NCI-H1694 treated with DMSO at 0.1 percent for 48 hours (cell line): Measurements from ENCODE around the gene CEMP1.

Experiments used
- DNase-seq: peaks from one replicate; lab custom pipeline; 2025; lab: John Stamatoyannopoulos, UW

CEMP1 gene

GRCh38 chr16:2518823-2519710 lies 12.1 kb downstream of the CEMP1 start:
- DNase-seq, result no peak

DNA sequence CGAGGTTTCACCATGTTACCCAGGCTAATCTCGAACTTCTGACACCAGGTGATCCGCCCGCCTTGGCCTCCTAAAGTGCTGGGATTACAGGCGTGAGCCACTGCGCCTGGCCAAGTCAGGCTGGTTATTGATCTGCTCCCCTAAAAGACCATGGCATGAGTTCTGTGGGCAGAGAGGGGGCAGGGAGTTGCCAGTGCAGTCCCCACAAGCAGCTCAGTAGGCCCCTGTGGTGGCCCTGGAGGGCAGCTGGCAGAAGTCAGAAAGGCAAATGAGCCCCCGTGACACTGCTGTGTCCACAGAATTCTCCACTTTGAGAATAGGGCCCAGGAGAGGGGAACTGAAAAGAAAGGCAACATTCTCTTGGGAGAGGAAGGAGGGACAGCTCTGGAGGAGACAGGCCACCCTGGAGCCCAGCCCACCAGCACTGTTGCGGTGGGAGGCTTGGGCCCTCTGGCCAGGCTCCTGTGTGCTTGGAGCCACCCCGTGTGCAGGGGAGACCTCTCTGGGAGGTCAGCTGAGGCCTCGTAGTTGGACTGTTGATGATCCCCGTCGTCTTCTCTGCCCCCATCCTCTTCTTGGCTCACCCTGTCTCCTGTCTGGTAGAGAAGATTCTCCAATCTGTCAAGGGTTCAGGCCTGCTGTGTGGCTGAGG lies 13.1 kb downstream of the CEMP1 start:
- no peak for DNase-seq

- DNase-seq, result no peak
Measured at GRCh38 chr16:2516391-2517240, 14.6 kb downstream of the CEMP1 start.

GRCh38 chr16:2515180-2515851 lies 15.9 kb downstream of the CEMP1 start:
- DNase-seq, result no peak

DNA sequence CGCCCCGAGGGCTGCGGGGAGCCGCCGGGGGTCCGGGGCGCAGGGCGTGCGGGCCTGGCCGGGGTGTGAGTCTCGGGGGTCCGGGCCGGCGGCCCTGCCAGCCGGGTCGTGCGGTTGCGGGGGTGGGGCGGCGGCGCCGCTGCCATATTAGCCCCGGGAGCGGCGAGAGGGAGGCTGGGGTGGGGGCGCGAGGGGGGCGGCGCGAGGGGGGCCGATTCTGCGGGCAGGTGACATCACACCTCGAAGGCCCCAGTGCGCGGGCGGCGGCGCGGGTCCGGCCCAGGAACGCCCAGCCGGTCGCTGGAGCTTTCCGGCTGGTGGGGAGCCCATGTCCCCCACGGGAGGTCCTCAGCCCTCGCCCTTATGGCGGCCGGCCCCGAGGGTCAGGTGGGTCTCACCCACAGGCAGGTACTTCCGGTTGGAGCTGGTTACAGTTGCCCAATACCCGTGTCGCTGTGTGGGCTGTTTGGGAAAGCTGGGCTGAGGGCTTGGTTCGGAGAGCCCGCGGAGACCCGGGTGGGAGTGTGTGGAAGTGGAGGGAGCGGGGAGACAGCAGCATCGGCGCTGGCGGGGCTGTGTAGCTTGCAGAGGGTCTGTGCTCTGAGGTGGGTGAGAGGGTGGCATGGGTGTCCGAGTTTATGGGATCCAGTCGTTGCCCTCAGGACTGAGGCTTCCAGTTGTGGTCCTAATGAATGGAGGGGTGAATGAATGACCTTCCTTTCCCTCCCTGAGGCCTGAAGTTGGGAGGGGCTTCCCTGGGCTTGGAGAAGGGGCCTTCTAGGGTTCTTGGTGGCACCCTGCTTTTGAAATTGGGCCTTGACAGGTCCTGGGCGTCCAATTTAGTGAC lies 16.7 kb downstream of the CEMP1 start:
- no peak for DNase-seq

- peak; percentile 55 for DNase-seq
Measured at GRCh38 chr16:2513405-2514332, 17.5 kb downstream of the CEMP1 start, which contains the start of gene ATP6V0C. ATP6V0C (plus strand) TSS chr16:2513952; CDS start chr16:2514104, 152 bp downstream.

GRCh38 chr16:2512735-2513404 lies 18.3 kb downstream of the CEMP1 start:
- DNase-seq, result no peak

DNA sequence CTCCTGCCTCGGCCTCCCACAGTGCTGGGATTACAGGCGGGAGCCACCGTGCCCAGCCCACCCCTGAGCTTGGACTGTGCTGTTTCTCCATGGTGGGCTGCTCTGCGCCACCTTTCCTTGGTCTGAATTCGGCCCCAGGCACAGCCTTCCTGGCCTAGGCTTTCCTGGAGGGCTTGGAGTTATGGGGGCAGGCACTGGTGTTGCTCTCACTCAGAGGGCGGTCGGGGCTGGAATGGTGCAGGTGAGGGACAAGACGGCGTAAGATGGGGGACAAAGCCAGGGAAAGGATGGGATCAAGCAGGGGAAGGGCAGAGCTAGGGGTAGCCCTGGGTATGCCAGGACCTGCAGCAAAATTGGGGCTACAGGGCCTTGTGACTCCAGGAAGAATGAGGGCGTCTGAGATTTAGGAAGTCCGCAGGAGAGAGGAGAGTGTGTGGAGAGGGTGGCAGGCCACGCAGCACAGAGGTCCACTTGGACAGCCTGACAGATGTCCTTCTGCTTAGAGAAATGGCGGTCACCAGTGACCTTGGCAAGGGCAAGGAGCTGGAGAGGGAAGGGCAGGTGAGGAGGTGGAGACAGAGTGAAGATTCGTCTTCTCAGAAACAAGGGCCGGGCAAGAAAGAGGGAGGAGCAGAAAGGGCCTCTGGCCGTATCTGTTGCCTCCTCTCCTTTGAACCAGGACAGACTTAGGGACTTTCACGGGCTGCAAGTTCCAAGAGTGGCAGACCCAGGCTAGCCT lies 19.0 kb downstream of the CEMP1 start:
- no peak for DNase-seq

- no peak for DNase-seq
Measured at GRCh38 chr16:2511128-2511800, 19.9 kb downstream of the CEMP1 start.

DNA sequence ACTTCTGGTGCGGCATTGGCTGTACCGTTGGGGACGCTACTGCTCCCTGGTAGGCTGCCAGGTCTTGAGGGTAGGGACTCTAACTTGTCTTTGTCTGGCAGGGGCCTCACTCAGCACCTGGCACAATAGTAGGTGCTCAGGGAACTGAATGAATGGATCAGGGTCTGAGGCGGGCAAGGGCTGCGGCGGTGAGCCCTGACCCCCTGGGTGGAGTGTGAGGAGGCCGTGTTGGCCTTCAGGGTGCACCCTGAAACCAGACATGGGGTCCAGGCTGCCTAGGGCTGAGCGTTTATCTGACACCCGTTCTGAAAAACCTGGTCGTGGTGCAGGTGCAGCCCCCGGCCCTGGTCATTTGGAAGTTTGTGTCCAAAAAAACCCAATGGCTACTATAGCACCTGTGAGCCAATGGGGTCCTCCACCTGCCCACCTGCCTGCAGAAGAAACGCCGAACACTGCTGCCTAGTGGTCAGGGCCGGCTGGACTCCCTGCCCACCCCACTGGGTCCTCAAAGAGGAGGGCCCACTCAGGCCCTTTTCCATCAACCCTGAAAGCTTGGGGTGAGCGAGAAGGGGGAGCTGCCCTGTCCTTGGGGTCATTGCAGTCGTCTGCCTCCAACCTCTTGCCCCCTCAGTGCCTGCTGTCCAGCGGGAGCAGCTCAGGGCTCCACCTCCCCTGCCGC lies 22.3 kb downstream of the CEMP1 start:
- DNase-seq, result no peak

GRCh38 chr16:2507665-2508064 lies 23.5 kb downstream of the CEMP1 start:
- DNase-seq, result no peak

- DNase-seq, result no peak
Measured at GRCh38 chr16:2507052-2507659, 24.1 kb downstream of the CEMP1 start.

DNA sequence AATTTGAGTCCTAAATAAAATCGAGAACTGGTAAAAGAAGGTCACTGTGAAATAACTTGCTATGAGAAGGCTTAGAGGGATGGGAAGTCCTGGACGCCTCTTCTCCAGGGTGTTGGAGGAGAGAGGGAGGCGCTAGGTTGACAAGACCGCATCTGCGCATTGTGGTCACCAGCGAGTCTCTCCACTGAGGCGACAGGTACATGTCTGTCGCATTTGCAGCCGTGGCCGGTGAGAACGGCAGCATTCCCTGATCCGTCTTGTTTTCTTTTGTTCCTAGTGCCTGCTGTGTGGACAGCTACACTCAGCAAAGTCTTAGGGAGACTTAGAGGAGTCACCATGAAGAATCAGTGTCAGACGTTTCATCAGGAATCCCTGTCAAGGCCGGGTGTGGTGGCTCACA lies 25.5 kb downstream of the CEMP1 start:
- no peak for DNase-seq

- DNase-seq, result no peak
Measured at GRCh38 chr16:2501946-2502895, 29.0 kb downstream of the CEMP1 start.

- peak; percentile 65 for DNase-seq
Measured at GRCh38 chr16:2500918-2501750, 30.1 kb downstream of the CEMP1 start.
